HCT116 (cell line): ENCODE data around the gene MINDY4B. TPM values are rescaled to one million over a fixed set of nuclear protein-coding genes. Genes with fewer than 3 reads are reported as not detected.

Source experiments
- ATAC-seq: fragments of 200-7000 bp; cut with Tn5 transposase; 2 replicates; pipeline ENCODE4 v1.9.1; 2020; ENCODE audit warnings: mild to moderate bottlenecking, moderate library complexity
- BruUV-seq: library from RNA; stranded (reverse); fragments of 400-500 nt; replicated peaks from 2 replicates; lab custom pipeline; 2021; lab: Mats Ljungman, UMichigan
- CTCF ChIA-PET: fragments of 300-600 bp; sonication (Branson Sonifier 250); formaldehyde crosslinking; loops from one replicate; lab custom pipeline; 2021; ENCODE audit warnings: antibody characterized with exemption; lab: Charles Lee
- POLR2A ChIA-PET: fragments of 300-600, 350-600 bp; sonication (Branson Sonifier 250); formaldehyde crosslinking; loops from one replicate; lab custom pipeline; 2021; ENCODE audit warnings: antibody characterized with exemption; lab: Charles Lee
- RAD21 ChIA-PET, 2 experiments: fragments of 300-600 bp; sonication (Branson Sonifier 250); formaldehyde crosslinking; loops; one replicate each; lab custom pipeline; 2023; ENCODE audit warnings: low total read pairs in 2 of 2; ENCODE audit not compliant: uncharacterized antibody in 2 of 2, unreplicated experiment in 2 of 2, low non-redundant PET in 1 of 2; lab: Charles Lee
- DNase-seq: peaks from one replicate; pipeline ENCODE4 v3.0.0-alpha.2; 2010; ENCODE audit warnings: low read depth, low spot score
- H2AFZ ChIP-seq: fragments of 200-600 bp; shearing (Covaris generic), sonication (generic); 2 replicates; pipeline ENCODE4 v1.6.1; 2017; ENCODE audit warnings: low read depth, mixed run types, mixed read lengths, antibody characterized with exemption, low read length; ENCODE audit not compliant: poor library complexity, severe bottlenecking
- H3K27ac ChIP-seq: 2 replicates; pipeline ENCODE4 v1.5.1; 2012; ENCODE audit warnings: low read depth, low read length
- H3K27me3 ChIP-seq: fragments of 200-600 bp; sonication (generic); 2 replicates; pipeline ENCODE4 v1.6.1; 2016; ENCODE audit warnings: mixed run types, low read length, mixed read lengths; ENCODE audit not compliant: insufficient read depth
- H3K36me3 ChIP-seq, 2 experiments: fragments of 200-500 bp in 1 of 2; fragments of 200-600 bp in 1 of 2; sonication (Bioruptor generic) in 1 of 2; sonication (generic) in 1 of 2; 2 replicates each; pipeline versions ENCODE4 v1.5.1 to v1.6.1; 2014 to 2016; ENCODE audit warnings: low read length in 2 of 2, inconsistent platforms in 1 of 2, mixed read lengths in 1 of 2, mixed run types in 1 of 2; ENCODE audit not compliant: insufficient read depth in 2 of 2, control insufficient read depth in 1 of 2
- H3K4me1 ChIP-seq, 2 experiments: fragments of 200-600 bp in 1 of 2; sonication (generic) in 1 of 2; 2 replicates each; pipeline versions ENCODE4 v1.5.1 to v1.6.1; 2012 to 2017; ENCODE audit warnings: low read length in 2 of 2, inconsistent platforms in 1 of 2, mild to moderate bottlenecking in 1 of 2, mixed read lengths in 1 of 2, mixed run types in 1 of 2, moderate library complexity in 1 of 2; ENCODE audit not compliant: insufficient read depth in 2 of 2, control insufficient read depth in 1 of 2
- H3K4me2 ChIP-seq: fragments of 200-600 bp; sonication (generic); 2 replicates; pipeline ENCODE4 v1.6.1; 2017; ENCODE audit warnings: mixed run types, low read length, mixed read lengths
- H3K4me3 ChIP-seq, 2 experiments: fragments of 200-600 bp in 1 of 2; sonication (generic) in 1 of 2; replicated peaks in 1 of 2; 2 replicates each; pipeline ENCODE4 v1.5.1; 2011 to 2016; ENCODE audit warnings: low read length in 2 of 2, control low read depth in 1 of 2, low read depth in 1 of 2, mild to moderate bottlenecking in 1 of 2, mixed read lengths in 1 of 2, mixed run types in 1 of 2
- H3K79me2 ChIP-seq: fragments of 200-600 bp; sonication (generic); 2 replicates; pipeline ENCODE4 v1.6.1; 2017; ENCODE audit warnings: mild to moderate bottlenecking, mixed run types, low read length, moderate library complexity, mixed read lengths; ENCODE audit not compliant: insufficient read depth
- H3K9ac ChIP-seq: fragments of 200-600 bp; sonication (generic); 2 replicates; pipeline ENCODE4 v1.6.1; 2016; ENCODE audit warnings: low read length, mixed read lengths
- H3K9me2 ChIP-seq: fragments of 200-600 bp; sonication (generic), shearing (Covaris generic); 2 replicates; pipeline ENCODE4 v1.6.1; 2017; ENCODE audit warnings: mixed run types, mild to moderate bottlenecking, moderate library complexity; ENCODE audit not compliant: insufficient read depth
- H3K9me3 ChIP-seq, 2 experiments: fragments of 200-500 bp in 1 of 2; fragments of 200-600 bp in 1 of 2; sonication (Bioruptor generic) in 1 of 2; sonication (generic) in 1 of 2; 2 replicates each; pipeline ENCODE4 v1.6.1; 2014 to 2017; ENCODE audit warnings: low read length in 2 of 2, mixed read lengths in 2 of 2, inconsistent platforms in 1 of 2, low read depth in 1 of 2, mild to moderate bottlenecking in 1 of 2, mixed run types in 1 of 2, moderate library complexity in 1 of 2; ENCODE audit not compliant: control insufficient read depth in 1 of 2, insufficient read depth in 1 of 2
- H4K20me1 ChIP-seq: fragments of 200-600 bp; sonication (generic), shearing (Covaris generic); 2 replicates; pipeline ENCODE4 v1.6.1; 2017; ENCODE audit warnings: mixed run types, mild to moderate bottlenecking, moderate library complexity; ENCODE audit not compliant: insufficient read depth
- CBX3 ChIP-seq: IDR thresholded peaks from 2 replicates; pipeline ENCODE4 v1.6.1; 2012; ENCODE audit warnings: low read depth
- EGR1 ChIP-seq: IDR thresholded peaks from 2 replicates; pipeline ENCODE4 v1.6.1; 2012; ENCODE audit warnings: low read depth
- EZH2 ChIP-seq: fragments of 200-600 bp; sonication (generic); IDR thresholded peaks from 2 replicates; pipeline ENCODE4 v1.6.1; 2017; ENCODE audit warnings: antibody characterized with exemption, mixed run types
- EZH2phosphoT487 ChIP-seq: fragments of 200-600 bp; IDR thresholded peaks from 2 replicates; pipeline ENCODE4 v1.6.1; 2018; ENCODE audit warnings: antibody characterized with exemption, borderline replicate concordance
- FOSL1 ChIP-seq: IDR thresholded peaks from 2 replicates; pipeline ENCODE4 v1.6.1; 2012; ENCODE audit warnings: low read depth
- JUND ChIP-seq: IDR thresholded peaks from 2 replicates; pipeline ENCODE4 v1.6.1; 2012
- POLR2A ChIP-seq: IDR thresholded peaks from 2 replicates; pipeline ENCODE4 v1.7.0; 2011; ENCODE audit warnings: borderline replicate concordance; ENCODE audit not compliant: insufficient read depth, insufficient read length; ENCODE audit errors: extremely low read depth
- POLR2AphosphoS5 ChIP-seq: IDR thresholded peaks from 2 replicates; pipeline ENCODE4 v1.6.1; 2011; ENCODE audit warnings: mild to moderate bottlenecking, low read depth, low read length, moderate library complexity
- RAD21 ChIP-seq: IDR thresholded peaks from 2 replicates; pipeline ENCODE4 v1.6.1; 2012; ENCODE audit warnings: low read depth, mild to moderate bottlenecking
- SP1 ChIP-seq: IDR thresholded peaks from 2 replicates; pipeline ENCODE4 v1.6.1; 2012; ENCODE audit warnings: low read depth
- SRF ChIP-seq: IDR thresholded peaks from 2 replicates; pipeline ENCODE4 v1.6.1; 2012; ENCODE audit warnings: low read depth
- TCF7L2 ChIP-seq: IDR thresholded peaks from 2 replicates; pipeline ENCODE4 v1.7.0; 2011; ENCODE audit warnings: borderline replicate concordance, inconsistent platforms; ENCODE audit not compliant: insufficient read depth, insufficient read length; ENCODE audit errors: extremely low read depth
- ZFX ChIP-seq: fragments of 450-650 bp; IDR thresholded peaks from 2 replicates; pipeline ENCODE4 v1.6.1; 2017
- ZNF274 ChIP-seq: fragments of 200-500 bp; sonication (Bioruptor generic); IDR thresholded peaks from 2 replicates; pipeline ENCODE4 v1.6.1; 2014; ENCODE audit warnings: mild to moderate bottlenecking, low read depth, low read length, inconsistent platforms
- intact Hi-C: fragments of 100-400 bp; cut with micrococcal nuclease; formaldehyde crosslinking; loops from 2 replicates; pipeline ENCODE4 v1.10.0; 2022
- total RNA-seq: library from RNA; stranded (reverse); gene quantifications from one replicate; pipeline ENCODE4 v1.2.1, GENCODE V29; 2021; ENCODE audit not compliant: unreplicated experiment
- TF ChIP-seq, protein P1 (sequence below): IDR thresholded peaks from 2 replicates; pipeline ENCODE4 v1.6.1; 2012
- TF ChIP-seq, protein P2 (sequence below): IDR thresholded peaks from 2 replicates; pipeline ENCODE4 v1.6.1; 2012; ENCODE audit warnings: low read depth
- TF ChIP-seq, protein P3 (sequence below): IDR thresholded peaks from 2 replicates; pipeline ENCODE4 v1.6.1; 2012

Gene MINDY4B
- total RNA-seq, 1 experiment from 2014 or later: not detected

DNA sequence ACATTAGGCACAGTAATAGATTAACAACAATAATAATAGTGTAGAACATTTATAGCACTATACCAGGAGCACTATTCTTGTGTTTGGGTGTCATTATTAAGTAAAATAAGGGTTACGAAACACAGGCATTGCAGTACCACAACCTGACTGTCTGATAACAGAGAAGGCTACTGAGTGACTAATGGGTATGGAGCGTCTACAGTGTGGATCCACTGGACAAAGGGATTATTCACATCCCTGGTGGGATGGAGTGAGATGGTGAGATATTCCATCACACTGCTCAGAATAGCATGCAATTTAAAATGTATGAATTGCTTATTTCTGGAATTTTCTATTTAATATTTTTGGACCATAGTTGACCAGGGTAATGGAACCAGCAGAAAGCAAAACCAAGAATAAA, 18.2 kb downstream of the MINDY4B start:
- intact Hi-C loops: no loop called here
- Histone ChIP-seq H3K9me2 (no peaks in the 10 kb centered on the region), H3K4me2 (no peak overlapping the region)
- no peak for DNase-seq
- TF ChIP-seq SRF: no peak
- TF ChIP-seq, protein P1, sequence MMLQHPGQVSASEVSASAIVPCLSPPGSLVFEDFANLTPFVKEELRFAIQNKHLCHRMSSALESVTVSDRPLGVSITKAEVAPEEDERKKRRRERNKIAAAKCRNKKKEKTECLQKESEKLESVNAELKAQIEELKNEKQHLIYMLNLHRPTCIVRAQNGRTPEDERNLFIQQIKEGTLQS: no peak
- no peak for TF ChIP-seq POLR2A
- TF ChIP-seq FOSL1: no peak
- TF ChIP-seq TCF7L2: no peak
- no peak for TF ChIP-seq POLR2AphosphoS5
- TF ChIP-seq EZH2phosphoT487: no peak
- no peak for TF ChIP-seq EZH2
- TF ChIP-seq, protein P2, sequence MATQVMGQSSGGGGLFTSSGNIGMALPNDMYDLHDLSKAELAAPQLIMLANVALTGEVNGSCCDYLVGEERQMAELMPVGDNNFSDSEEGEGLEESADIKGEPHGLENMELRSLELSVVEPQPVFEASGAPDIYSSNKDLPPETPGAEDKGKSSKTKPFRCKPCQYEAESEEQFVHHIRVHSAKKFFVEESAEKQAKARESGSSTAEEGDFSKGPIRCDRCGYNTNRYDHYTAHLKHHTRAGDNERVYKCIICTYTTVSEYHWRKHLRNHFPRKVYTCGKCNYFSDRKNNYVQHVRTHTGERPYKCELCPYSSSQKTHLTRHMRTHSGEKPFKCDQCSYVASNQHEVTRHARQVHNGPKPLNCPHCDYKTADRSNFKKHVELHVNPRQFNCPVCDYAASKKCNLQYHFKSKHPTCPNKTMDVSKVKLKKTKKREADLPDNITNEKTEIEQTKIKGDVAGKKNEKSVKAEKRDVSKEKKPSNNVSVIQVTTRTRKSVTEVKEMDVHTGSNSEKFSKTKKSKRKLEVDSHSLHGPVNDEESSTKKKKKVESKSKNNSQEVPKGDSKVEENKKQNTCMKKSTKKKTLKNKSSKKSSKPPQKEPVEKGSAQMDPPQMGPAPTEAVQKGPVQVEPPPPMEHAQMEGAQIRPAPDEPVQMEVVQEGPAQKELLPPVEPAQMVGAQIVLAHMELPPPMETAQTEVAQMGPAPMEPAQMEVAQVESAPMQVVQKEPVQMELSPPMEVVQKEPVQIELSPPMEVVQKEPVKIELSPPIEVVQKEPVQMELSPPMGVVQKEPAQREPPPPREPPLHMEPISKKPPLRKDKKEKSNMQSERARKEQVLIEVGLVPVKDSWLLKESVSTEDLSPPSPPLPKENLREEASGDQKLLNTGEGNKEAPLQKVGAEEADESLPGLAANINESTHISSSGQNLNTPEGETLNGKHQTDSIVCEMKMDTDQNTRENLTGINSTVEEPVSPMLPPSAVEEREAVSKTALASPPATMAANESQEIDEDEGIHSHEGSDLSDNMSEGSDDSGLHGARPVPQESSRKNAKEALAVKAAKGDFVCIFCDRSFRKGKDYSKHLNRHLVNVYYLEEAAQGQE: no peak
- no peak for TF ChIP-seq ZNF274
- TF ChIP-seq, protein P3, sequence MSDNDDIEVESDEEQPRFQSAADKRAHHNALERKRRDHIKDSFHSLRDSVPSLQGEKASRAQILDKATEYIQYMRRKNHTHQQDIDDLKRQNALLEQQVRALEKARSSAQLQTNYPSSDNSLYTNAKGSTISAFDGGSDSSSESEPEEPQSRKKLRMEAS: no peak
- no peak for TF ChIP-seq SP1
- no peak for TF ChIP-seq JUND
- TF ChIP-seq RAD21: no peak
- no peak for TF ChIP-seq ZFX
- TF ChIP-seq CBX3: no peak
- no peak for TF ChIP-seq EGR1
- TF ChIP-seq, all 23 proteins: peak for 0
- Histone ChIP-seq H3K27me3 (peaks cover 7% of the 10 kb centered on the region; the same call in 1 of the 2 replicates), H3K9ac (no peak overlapping the region), H3K9me3 (no peaks in the 10 kb centered on the region), H3K4me1 (no peaks in the 10 kb centered on the region), H3K36me3 (no peaks in the 10 kb centered on the region), H4K20me1 (no peaks in the 10 kb centered on the region), H2AFZ (no peak overlapping the region), H3K27ac (no peak overlapping the region), H3K4me3 (no peak overlapping the region), H3K79me2 (no peaks in the 10 kb centered on the region)
- POLR2A ChIA-PET: no interaction called here
- RAD21 ChIA-PET: no interaction called here
- BruUV-seq: no TSS peak
- CTCF ChIA-PET: no interaction called here
- no peak for ATAC-seq
